GM18951 (cell line): ENCODE data around the gene GPR161.

ENCODE experiments used
- POLR2A ChIP-seq: IDR thresholded peaks from 4 replicates; pipeline ENCODE4 v1.6.1; 2011; ENCODE audit warnings: mild to moderate bottlenecking; ENCODE audit not compliant: insufficient read length, insufficient read depth; ENCODE audit errors: extremely low read depth
- in situ Hi-C: fragments of 300-500 bp; cut with MboI; formaldehyde crosslinking; loops from one replicate; pipeline ENCODE4 v1.12.0; 2022; ENCODE audit warnings: low sequenced_read_pairs, mixed read lengths, inconsistent platforms; ENCODE audit not compliant: unreplicated experiment

GPR161 gene

DNA sequence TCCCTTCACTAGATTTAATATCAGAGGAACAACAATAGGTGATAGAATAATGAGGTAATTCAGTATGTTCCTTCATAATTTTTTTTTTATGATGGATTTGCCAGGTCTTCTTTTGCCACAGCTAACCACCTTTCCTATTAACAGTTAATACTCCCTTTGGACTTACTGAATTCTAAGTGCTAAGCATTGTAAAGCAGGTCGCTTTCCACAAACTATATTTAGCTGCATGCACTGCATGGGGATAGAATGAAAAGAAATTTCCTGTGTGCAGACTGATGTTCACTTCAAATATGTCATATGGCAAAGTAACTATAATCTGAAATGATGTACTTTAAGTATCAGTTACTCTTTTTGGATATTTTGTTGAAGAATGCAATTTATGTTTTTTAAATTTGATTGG lies 85.8 kb downstream of the GPR161 start:
- no peak for TF ChIP-seq POLR2A
- in situ Hi-C loops: no loop called here

DNA sequence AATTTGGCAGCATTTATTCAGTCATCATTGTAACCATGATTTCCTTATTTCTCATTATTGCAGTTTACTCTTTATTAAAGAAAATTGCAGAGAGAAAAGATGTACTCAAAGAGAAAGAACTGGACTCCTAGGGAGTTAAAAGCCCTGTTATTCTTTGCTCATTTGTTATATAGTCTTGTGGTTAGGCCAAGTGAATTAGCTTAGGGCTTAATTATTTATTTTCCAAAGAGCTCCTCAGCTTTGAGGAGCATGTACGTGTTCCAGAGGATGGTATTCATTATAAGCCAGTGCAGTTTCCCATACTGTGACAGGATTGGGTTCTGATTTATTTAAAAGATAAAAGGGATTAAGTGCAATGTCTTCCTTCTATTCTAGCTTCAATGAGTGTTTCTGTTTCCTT lies 86.4 kb downstream of the GPR161 start:
- in situ Hi-C loops: no loop called here
- no peak for TF ChIP-seq POLR2A

DNA sequence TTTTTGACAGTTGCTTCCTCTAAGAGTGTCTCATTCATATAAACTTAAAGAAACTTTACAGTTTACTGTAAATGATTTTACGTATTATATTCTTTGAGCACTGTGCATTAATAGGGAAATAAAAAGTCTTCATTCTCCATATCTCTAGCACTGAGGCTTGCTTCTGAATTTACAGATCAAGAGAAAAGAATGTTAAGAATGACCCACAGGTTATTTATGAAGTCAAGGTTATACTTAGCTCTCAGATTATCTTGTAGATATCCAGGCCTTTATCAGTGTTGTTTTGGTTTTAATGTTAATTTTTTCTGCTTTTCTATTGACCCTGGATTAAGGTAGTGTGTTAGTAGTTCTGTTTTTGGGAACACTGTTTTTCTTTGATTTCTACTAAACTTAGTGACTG lies 91.4 kb downstream of the GPR161 start:
- TF ChIP-seq POLR2A: no peak
- in situ Hi-C loops: no loop called here

- in situ Hi-C loops: no loop called here
- no peak for TF ChIP-seq POLR2A
Measured at GRCh38 chr1:168042362-168042761, 94.4 kb downstream of the GPR161 start.

DNA sequence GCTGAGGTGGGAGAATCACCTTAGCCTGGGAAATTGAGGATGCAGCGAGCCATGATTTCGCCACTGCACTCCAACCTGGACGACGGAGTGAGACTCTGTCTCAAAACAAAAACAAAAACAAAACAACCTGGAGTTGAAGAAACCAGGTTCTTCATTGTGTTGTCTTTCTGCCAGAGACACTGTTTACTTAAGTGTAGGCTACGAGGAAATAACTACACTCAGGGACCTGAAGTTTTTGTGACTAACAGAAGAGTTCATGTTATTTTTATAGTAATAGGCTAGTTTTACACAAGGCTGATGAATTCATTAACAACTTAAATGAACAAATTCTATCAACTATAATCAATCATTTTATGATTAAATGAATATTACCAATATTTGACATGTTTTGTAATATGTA lies 101.4 kb downstream of the GPR161 start:
- TF ChIP-seq POLR2A: no peak
- in situ Hi-C loops: no loop called here

- in situ Hi-C loops: no loop called here
- no peak for TF ChIP-seq POLR2A
Measured at GRCh38 chr1:168032029-168032428, 104.7 kb downstream of the GPR161 start.

DNA sequence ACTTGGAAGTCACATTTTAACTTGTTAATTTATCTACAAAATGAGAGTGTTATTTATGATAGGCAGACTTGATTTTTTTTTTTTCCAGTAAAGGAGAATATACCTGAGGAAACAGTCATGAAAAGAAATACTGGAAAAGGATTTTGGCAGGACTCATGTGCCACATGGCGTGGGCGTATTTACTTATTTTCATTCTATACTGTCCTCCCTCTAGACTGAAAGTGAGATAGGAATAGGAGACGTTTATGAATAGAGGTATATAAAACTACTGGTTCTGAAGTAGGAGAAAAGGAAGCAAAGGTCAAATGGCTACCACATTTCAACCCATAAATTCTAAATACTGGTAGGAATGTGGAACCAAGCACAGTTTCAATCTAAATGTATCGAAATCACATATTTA lies 105.1 kb downstream of the GPR161 start:
- no peak for TF ChIP-seq POLR2A
- in situ Hi-C loops: no loop called here

DNA sequence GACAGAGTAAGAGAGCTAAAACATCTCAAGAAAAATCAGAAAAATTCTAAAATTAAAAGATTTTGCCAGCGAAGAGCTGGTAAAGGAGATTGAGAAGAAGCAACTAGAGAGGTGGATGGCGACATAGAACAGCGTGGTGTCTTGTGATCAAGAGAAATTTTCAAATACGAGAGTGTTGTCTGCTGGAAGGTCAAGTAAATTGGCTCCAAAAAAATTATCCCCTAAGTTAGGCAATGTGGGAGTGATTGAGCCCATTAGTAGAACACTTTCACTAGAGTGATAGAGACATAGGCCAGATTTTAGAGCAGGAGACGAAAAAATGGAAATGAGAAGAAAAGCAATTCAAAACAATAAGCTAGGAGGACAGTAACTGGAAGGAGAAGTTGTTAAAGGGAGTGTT lies 105.5 kb downstream of the GPR161 start:
- no peak for TF ChIP-seq POLR2A
- in situ Hi-C loops: no loop called here
